HCT116 (cell line): ENCODE results near the gene EVI5L.

Experiments used
- CTCF ChIP-seq, 3 experiments: fragments of 200-600 bp in 1 of 3; sonication (generic) in 1 of 3; IDR thresholded peaks in 2 of 3; conservative IDR thresholded peaks in 1 of 3; 2 replicates each; pipeline ENCODE4 v1.5.1; 2012 to 2017; ENCODE audit warnings: low read depth in 2 of 3, low read length in 2 of 3, antibody characterized with exemption in 1 of 3, borderline replicate concordance in 1 of 3, control low read depth in 1 of 3, mild to moderate bottlenecking in 1 of 3, mixed read lengths in 1 of 3, mixed run types in 1 of 3, moderate library complexity in 1 of 3; ENCODE audit not compliant: insufficient read depth in 1 of 3
- EGR1 ChIP-seq: IDR thresholded peaks from 2 replicates; pipeline ENCODE4 v1.6.1; 2012; ENCODE audit warnings: low read depth
- EZH2 ChIP-seq: fragments of 200-600 bp; sonication (generic); IDR thresholded peaks from 2 replicates; pipeline ENCODE4 v1.6.1; 2017; ENCODE audit warnings: antibody characterized with exemption, mixed run types
- FOSL1 ChIP-seq: IDR thresholded peaks from 2 replicates; pipeline ENCODE4 v1.6.1; 2012; ENCODE audit warnings: low read depth
- JUND ChIP-seq: IDR thresholded peaks from 2 replicates; pipeline ENCODE4 v1.6.1; 2012
- POLR2A ChIP-seq: IDR thresholded peaks from 2 replicates; pipeline ENCODE4 v1.7.0; 2011; ENCODE audit warnings: borderline replicate concordance; ENCODE audit not compliant: insufficient read depth, insufficient read length; ENCODE audit errors: extremely low read depth
- POLR2AphosphoS5 ChIP-seq: IDR thresholded peaks from 2 replicates; pipeline ENCODE4 v1.6.1; 2011; ENCODE audit warnings: mild to moderate bottlenecking, low read depth, low read length, moderate library complexity
- RAD21 ChIP-seq: IDR thresholded peaks from 2 replicates; pipeline ENCODE4 v1.6.1; 2012; ENCODE audit warnings: low read depth, mild to moderate bottlenecking
- REST ChIP-seq: IDR thresholded peaks from 2 replicates; pipeline ENCODE4 v1.6.1; 2012; ENCODE audit warnings: low read depth
- TCF7L2 ChIP-seq: IDR thresholded peaks from 2 replicates; pipeline ENCODE4 v1.7.0; 2011; ENCODE audit warnings: borderline replicate concordance, inconsistent platforms; ENCODE audit not compliant: insufficient read depth, insufficient read length; ENCODE audit errors: extremely low read depth
- TF ChIP-seq, protein P1 (sequence below): IDR thresholded peaks from 2 replicates; pipeline ENCODE4 v1.6.1; 2011; ENCODE audit warnings: mild to moderate bottlenecking, low read length, moderate library complexity; ENCODE audit not compliant: insufficient replicate concordance; ENCODE audit errors: extremely low read depth
- TF ChIP-seq, protein P2 (sequence below): IDR thresholded peaks from 2 replicates; pipeline ENCODE4 v1.6.1; 2012

GRCh38 chr19:7912697-7913564 lies 82.9 kb downstream of the EVI5L start:
- TF ChIP-seq FOSL1: no peak
- no peak for TF ChIP-seq JUND
- no peak for TF ChIP-seq POLR2A
- TF ChIP-seq EZH2: no peak
- TF ChIP-seq TCF7L2: no peak
- TF ChIP-seq CTCF (IDR thresholded peaks at IDR 0.05 in 2 of 3, conservative IDR thresholded peaks at IDR 0.05 in 1 of 3; ENCODE audit: borderline replicate concordance in 1 of 3, insufficient read depth in 1 of 3, low read depth in 2 of 3, low read length in 2 of 3): no peak
- TF ChIP-seq RAD21: no peak
- TF ChIP-seq POLR2AphosphoS5: no peak
- TF ChIP-seq EGR1: no peak
- TF ChIP-seq, protein P1, sequence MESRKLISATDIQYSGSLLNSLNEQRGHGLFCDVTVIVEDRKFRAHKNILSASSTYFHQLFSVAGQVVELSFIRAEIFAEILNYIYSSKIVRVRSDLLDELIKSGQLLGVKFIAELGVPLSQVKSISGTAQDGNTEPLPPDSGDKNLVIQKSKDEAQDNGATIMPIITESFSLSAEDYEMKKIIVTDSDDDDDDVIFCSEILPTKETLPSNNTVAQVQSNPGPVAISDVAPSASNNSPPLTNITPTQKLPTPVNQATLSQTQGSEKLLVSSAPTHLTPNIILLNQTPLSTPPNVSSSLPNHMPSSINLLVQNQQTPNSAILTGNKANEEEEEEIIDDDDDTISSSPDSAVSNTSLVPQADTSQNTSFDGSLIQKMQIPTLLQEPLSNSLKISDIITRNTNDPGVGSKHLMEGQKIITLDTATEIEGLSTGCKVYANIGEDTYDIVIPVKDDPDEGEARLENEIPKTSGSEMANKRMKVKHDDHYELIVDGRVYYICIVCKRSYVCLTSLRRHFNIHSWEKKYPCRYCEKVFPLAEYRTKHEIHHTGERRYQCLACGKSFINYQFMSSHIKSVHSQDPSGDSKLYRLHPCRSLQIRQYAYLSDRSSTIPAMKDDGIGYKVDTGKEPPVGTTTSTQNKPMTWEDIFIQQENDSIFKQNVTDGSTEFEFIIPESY: no peak
- TF ChIP-seq REST: no peak
- TF ChIP-seq, protein P2, sequence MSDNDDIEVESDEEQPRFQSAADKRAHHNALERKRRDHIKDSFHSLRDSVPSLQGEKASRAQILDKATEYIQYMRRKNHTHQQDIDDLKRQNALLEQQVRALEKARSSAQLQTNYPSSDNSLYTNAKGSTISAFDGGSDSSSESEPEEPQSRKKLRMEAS: no peak
